Measurements from ENCODE around the gene EPSTI1. TPM values are rescaled to one million over a fixed set of nuclear protein-coding genes. Genes with fewer than 3 reads are reported as not detected.
"Not testable (repeated sequence)": the region's sequence is repeated elsewhere in the genome, so short reads cannot be mapped to it uniquely, and the experiment has no call there.

EPSTI1 gene
- total RNA-seq, 1 donor from 2014 or later, result 11.9 TPM

GRCh38 chr13:42999491-42999890, 7.5 kb upstream of the EPSTI1 start:
- DNase-seq (ENCODE audit: low spot score), result no peak
- no peak overlapping the region for H3K4me3 Mint-ChIP-seq (ENCODE audit: low read depth)

GRCh38 chr13:42997381-42997780, 5.3 kb upstream of the EPSTI1 start:
- Mint-ChIP-seq H3K27ac (peak overlapping the region; percentile 67), H3K4me3 (ENCODE audit: low read depth) (no peak overlapping the region), H3K4me1 (ENCODE audit: low read depth) (peaks cover 63% of the 10 kb centered on the region), H3K27me3 (ENCODE audit: low read depth) (no peaks in the 10 kb centered on the region), H3K9me3 (peaks cover 7% of the 10 kb centered on the region), H3K36me3 (ENCODE audit: low read depth) (peaks cover 7% of the 10 kb centered on the region)
- intact Hi-C loops (cut with micrococcal nuclease), result loop anchor here (2.0 to 5.0 kb wide), 2 partner anchors 25 to 420 kb away; partner anchors contain the start of gene DNAJC15
- no peak for DNase-seq (ENCODE audit: low spot score)

More at GRCh38 chr13:42999491-42999890, 7.5 kb upstream of the EPSTI1 start:
- H3K27me3 Mint-ChIP-seq (ENCODE audit: low read depth), result no peaks in the 10 kb centered on the region
- H3K4me1 Mint-ChIP-seq (ENCODE audit: low read depth), result peaks cover 43% of the 10 kb centered on the region
- H3K27ac Mint-ChIP-seq, result no peak overlapping the region
- H3K36me3 Mint-ChIP-seq (ENCODE audit: low read depth), result no peaks in the 10 kb centered on the region
- peaks cover 14% of the 10 kb centered on the region for H3K9me3 Mint-ChIP-seq
- intact Hi-C loops (cut with micrococcal nuclease), result loop anchor here (5.0 kb wide), 1 partner anchor 422 kb away; no protein-coding TSS in a partner anchor

- H3K27me3 Mint-ChIP-seq (ENCODE audit: low read depth), result no peaks in the 10 kb centered on the region
- H3K36me3 Mint-ChIP-seq (ENCODE audit: low read depth), result peaks cover 11% of the 10 kb centered on the region
- no peak overlapping the region for H3K4me3 Mint-ChIP-seq (ENCODE audit: low read depth)
- H3K9me3 Mint-ChIP-seq, result peaks cover under 1% of the 10 kb centered on the region
- no peak for DNase-seq (ENCODE audit: low spot score)
- peak overlapping the region; percentile 67 for H3K27ac Mint-ChIP-seq
- peaks cover 61% of the 10 kb centered on the region for H3K4me1 Mint-ChIP-seq (ENCODE audit: low read depth)
- intact Hi-C loops (cut with micrococcal nuclease), result loop anchor here (2.0 to 5.0 kb wide), 2 partner anchors 26 to 419 kb away; partner anchors contain the start of gene DNAJC15
Observed at GRCh38 chr13:42996584-42996983, 4.5 kb upstream of the EPSTI1 start.

GRCh38 chr13:42994878-42995277, 2.8 kb upstream of the EPSTI1 start:
- intact Hi-C loops (cut with micrococcal nuclease), result loop anchor here (5.0 kb wide), 1 partner anchor 418 kb away; no protein-coding TSS in a partner anchor
- Mint-ChIP-seq H3K4me3 (ENCODE audit: low read depth) (no peak overlapping the region), H3K27me3 (ENCODE audit: low read depth) (no peaks in the 10 kb centered on the region), H3K27ac (no peak overlapping the region), H3K36me3 (ENCODE audit: low read depth) (peaks cover 16% of the 10 kb centered on the region), H3K9me3 (no peaks in the 10 kb centered on the region), H3K4me1 (ENCODE audit: low read depth) (peaks cover 68% of the 10 kb centered on the region)
- no peak for DNase-seq (ENCODE audit: low spot score)

GRCh38 chr13:42992764-42993122, 702 bp upstream of the EPSTI1 start:
- DNase-seq (ENCODE audit: low spot score), result peak; percentile 16
- Mint-ChIP-seq H3K9me3 (no peaks in the 10 kb centered on the region), H3K27me3 (ENCODE audit: low read depth) (no peaks in the 10 kb centered on the region), H3K4me1 (ENCODE audit: low read depth) (peaks cover 68% of the 10 kb centered on the region), H3K4me3 (ENCODE audit: low read depth) (peak overlapping the region; percentile 93), H3K36me3 (ENCODE audit: low read depth) (peaks cover 17% of the 10 kb centered on the region), H3K27ac (peak overlapping the region; percentile 96)
- intact Hi-C loops (cut with micrococcal nuclease), result loop anchor here (2.0 kb wide), 2 partner anchors 52 to 66 kb away; no protein-coding TSS in a partner anchor

- not testable (repeated sequence) for H3K9me3 Mint-ChIP-seq; DNase-seq (ENCODE audit: low spot score); H3K27me3 Mint-ChIP-seq (ENCODE audit: low read depth)
- intact Hi-C loops (cut with micrococcal nuclease), result loop anchor here (2.0 kb wide), 1 partner anchor 19 kb away; no protein-coding TSS in a partner anchor
- H3K4me1 Mint-ChIP-seq (ENCODE audit: low read depth), result peaks cover 56% of the 10 kb centered on the region
- peak overlapping the region; percentile 93 for H3K4me3 Mint-ChIP-seq (ENCODE audit: low read depth)
- peak overlapping the region; percentile 96 for H3K27ac Mint-ChIP-seq
- H3K36me3 Mint-ChIP-seq (ENCODE audit: low read depth), result peaks cover 27% of the 10 kb centered on the region
Observed at GRCh38 chr13:42991233-42991897, 676 bp downstream of the EPSTI1 start.

GRCh38 chr13:42990291-42991232, 1.5 kb downstream of the EPSTI1 start:
- DNase-seq (ENCODE audit: low spot score), result no peak
- peaks cover 31% of the 10 kb centered on the region for H3K36me3 Mint-ChIP-seq (ENCODE audit: low read depth)

GRCh38 chr13:42986176-42986574, 5.9 kb downstream of the EPSTI1 start:
- H3K27ac Mint-ChIP-seq, result no peak overlapping the region

More at GRCh38 chr13:42990291-42991232, 1.5 kb downstream of the EPSTI1 start:
- peaks cover 49% of the 10 kb centered on the region for H3K4me1 Mint-ChIP-seq (ENCODE audit: low read depth)
- H3K27ac Mint-ChIP-seq, result peak overlapping the region; percentile 96
- intact Hi-C loops (cut with micrococcal nuclease), result loop anchor here (2.0 kb wide), 1 partner anchor 18 kb away; no protein-coding TSS in a partner anchor
- H3K4me3 Mint-ChIP-seq (ENCODE audit: low read depth), result peak overlapping the region; percentile 93
- H3K9me3 Mint-ChIP-seq, result no peaks in the 10 kb centered on the region
- H3K27me3 Mint-ChIP-seq (ENCODE audit: low read depth), result no peaks in the 10 kb centered on the region

GRCh38 chr13:42985312-42986175, 6.5 kb downstream of the EPSTI1 start:
- H3K36me3 Mint-ChIP-seq (ENCODE audit: low read depth), result peaks cover 61% of the 10 kb centered on the region
- H3K4me3 Mint-ChIP-seq (ENCODE audit: low read depth), result no peak overlapping the region
- no peak for DNase-seq (ENCODE audit: low spot score)
- H3K4me1 Mint-ChIP-seq (ENCODE audit: low read depth), result peaks cover 30% of the 10 kb centered on the region
- no peak overlapping the region for H3K27ac Mint-ChIP-seq
- H3K9me3 Mint-ChIP-seq, result no peaks in the 10 kb centered on the region
- H3K27me3 Mint-ChIP-seq (ENCODE audit: low read depth), result no peaks in the 10 kb centered on the region
- intact Hi-C loops (cut with micrococcal nuclease), result loop anchor here (5.0 kb wide), 1 partner anchor 37 kb away; the partner anchor contains the start of gene DNAJC15

More at GRCh38 chr13:42986176-42986574, 5.9 kb downstream of the EPSTI1 start:
- no peak for DNase-seq (ENCODE audit: low spot score)
- Mint-ChIP-seq H3K27me3 (ENCODE audit: low read depth) (no peaks in the 10 kb centered on the region), H3K36me3 (ENCODE audit: low read depth) (peaks cover 59% of the 10 kb centered on the region), H3K9me3 (no peaks in the 10 kb centered on the region), H3K4me3 (ENCODE audit: low read depth) (no peak overlapping the region), H3K4me1 (ENCODE audit: low read depth) (peaks cover 37% of the 10 kb centered on the region)
- intact Hi-C loops (cut with micrococcal nuclease), result loop anchor here (5.0 kb wide), 1 partner anchor 36 kb away; the partner anchor contains the start of gene DNAJC15

- Mint-ChIP-seq H3K4me1 (ENCODE audit: low read depth) (peaks cover 25% of the 10 kb centered on the region), H3K9me3 (no peaks in the 10 kb centered on the region), H3K27me3 (ENCODE audit: low read depth) (no peaks in the 10 kb centered on the region), H3K36me3 (ENCODE audit: low read depth) (peaks cover 61% of the 10 kb centered on the region), H3K4me3 (ENCODE audit: low read depth) (no peak overlapping the region), H3K27ac (no peak overlapping the region)
- intact Hi-C loops (cut with micrococcal nuclease), result loop anchor here (5.0 kb wide), 1 partner anchor 38 kb away; the partner anchor contains the start of gene DNAJC15
- DNase-seq (ENCODE audit: low spot score), result no peak
Observed at GRCh38 chr13:42984691-42985090, 7.3 kb downstream of the EPSTI1 start.

GRCh38 chr13:42984026-42984425, 8.0 kb downstream of the EPSTI1 start:
- Mint-ChIP-seq H3K4me1 (ENCODE audit: low read depth) (peaks cover 23% of the 10 kb centered on the region), H3K9me3 (no peaks in the 10 kb centered on the region), H3K36me3 (ENCODE audit: low read depth) (peaks cover 62% of the 10 kb centered on the region), H3K27me3 (ENCODE audit: low read depth) (no peaks in the 10 kb centered on the region), H3K4me3 (ENCODE audit: low read depth) (no peak overlapping the region), H3K27ac (no peak overlapping the region)
- intact Hi-C loops (cut with micrococcal nuclease), result no loop called here
- DNase-seq (ENCODE audit: low spot score), result no peak

GRCh38 chr13:42981853-42982252, 10.2 kb downstream of the EPSTI1 start:
- Mint-ChIP-seq H3K4me1 (ENCODE audit: low read depth) (peaks cover 24% of the 10 kb centered on the region), H3K27me3 (ENCODE audit: low read depth) (no peaks in the 10 kb centered on the region), H3K9me3 (no peaks in the 10 kb centered on the region), H3K36me3 (ENCODE audit: low read depth) (peaks cover 69% of the 10 kb centered on the region), H3K27ac (no peak overlapping the region), H3K4me3 (ENCODE audit: low read depth) (no peak overlapping the region)
- DNase-seq (ENCODE audit: low spot score), result no peak
- intact Hi-C loops (cut with micrococcal nuclease), result no loop called here
